HG03575 (cell line): Measurements from ENCODE around the gene MNS1.

Experiments
- ATAC-seq: cut with Tn5 transposase; IDR thresholded peaks from one replicate; pipeline ENCODE4 v1.9.1; 2021; ENCODE audit not compliant: unreplicated experiment, insufficient number of reproducible peaks, low FRiP score; ENCODE audit errors: extremely low read depth

Gene MNS1

GRCh38 chr15:56383010-56383409 is 81.9 kb downstream of the MNS1 start:
- no peak for ATAC-seq
